Stomach (tissue), 9 donors: ENCODE data around the gene TBC1D9B. TPM values are rescaled to one million over a fixed set of nuclear protein-coding genes. Genes with fewer than 3 reads are reported as not detected.

Experiments used
- DNase-seq, 2 donors: peaks; one replicate each; pipeline versions ENCODE4 v3.0.0 to v3.0.0-alpha.2; 2013 to 2019
- H3K27ac ChIP-seq, 5 donors: fragments of 200-600 bp in 4 of 5; sonication (generic) in 4 of 5; one replicate each; pipeline ENCODE4 v1.5.1; 2013 to 2019; ENCODE audit warnings: mild to moderate bottlenecking in 1 of 5, moderate library complexity in 1 of 5
- H3K27me3 ChIP-seq, 3 donors: fragments of 200-600 bp; sonication (generic); one replicate each; pipeline ENCODE4 v1.5.1; 2017 to 2019; ENCODE audit warnings: mixed run types in 1 of 3
- H3K36me3 ChIP-seq, 4 donors: fragments of 200-600 bp; sonication (generic); 1 replicate in 3 of 4; 2 replicates in 1 of 4; pipeline ENCODE4 v1.5.1; 2016 to 2019
- H3K4me1 ChIP-seq, 4 donors: fragments of 200-600 bp; sonication (generic); one replicate each; pipeline ENCODE4 v1.5.1; 2016 to 2019
- H3K4me3 ChIP-seq, 4 donors: fragments of 200-600 bp; sonication (generic) in 3 of 4; one replicate each; pipeline ENCODE4 v1.5.1; 2016 to 2019; ENCODE audit warnings: mild to moderate bottlenecking in 1 of 4
- H3K9me3 ChIP-seq, 4 donors: fragments of 200-600 bp; sonication (generic); one replicate each; pipeline ENCODE4 v1.5.1; 2016 to 2019
- CTCF ChIP-seq, 7 experiments: fragments of 450-650 bp in 4 of 7; fragments of 200-600 bp in 3 of 7; sonication (generic) in 3 of 7; IDR thresholded peaks; one replicate each; pipeline ENCODE4 v1.5.1; 2016 to 2019; ENCODE audit warnings: antibody characterized with exemption in 7 of 7, control low read depth in 2 of 7, mild to moderate bottlenecking in 1 of 7
- EP300 ChIP-seq: sonication (generic); formaldehyde crosslinking; IDR thresholded peaks from one replicate; pipeline ENCODE4 v1.6.1; 2017; ENCODE audit warnings: antibody characterized with exemption
- POLR2A ChIP-seq, 4 donors: fragments of 450-650 bp; IDR thresholded peaks; one replicate each; pipeline ENCODE4 v1.6.1; 2016; ENCODE audit warnings: antibody characterized with exemption in 4 of 4, control low read depth in 2 of 4, mild to moderate bottlenecking in 1 of 4, moderate library complexity in 1 of 4
- POLR2AphosphoS5 ChIP-seq, 3 donors: sonication (generic); formaldehyde crosslinking; IDR thresholded peaks; one replicate each; pipeline ENCODE4 v1.6.1; 2016; ENCODE audit warnings: antibody characterized with exemption in 3 of 3
- WGBS, 5 donors: extraction: QIAGEN DNeasy Blood & Tissue Kit in 3 of 5; methylation state at CpG; one replicate each; pipeline versions ENCODE4 v1.1.5 to v1.1.7; 2013 to 2018; 5-methylcytosine and 5-hydroxymethylcytosine counted together
- intact Hi-C: fragments of 100-400 bp; cut with DNase I; formaldehyde crosslinking; loops from one replicate; pipeline ENCODE4 v1.15.1; 2023; ENCODE audit warnings: low total_unique reads
- polyA plus RNA-seq, 3 donors: library from polyadenylated mRNA; stranded (reverse); fragments of 200-250 nt; gene quantifications; one replicate each; pipeline ENCODE4 v1.2.3, GENCODE V29; 2013
- total RNA-seq, 5 donors: library from RNA; depleted of rRNA; stranded (reverse); fragments of >200 nt; gene quantifications; one replicate each; pipeline versions ENCODE4 v1.1.0 to v1.2.3, GENCODE V29; 2014 to 2016
- donor health status: healthy with polysubstance abuse.
- donor health status: Bipolar disorder and iron deficiency.
- donor health status: healthy.

TBC1D9B gene
- total and polyA plus RNA-seq, 8 donors: 29.9 to 260 (median 60.1) TPM

GRCh38 chr5:179919487-179920060 lies 11.9 kb upstream of the TBC1D9B start:
- Histone ChIP-seq H3K4me3 (no peak overlapping the region), H3K9me3 (no peaks in the 10 kb centered on the region), H3K27me3 (peaks cover 0 to 9% (median 0%) of the 10 kb centered on the region in 3 donors), H3K27ac (no peak overlapping the region), H3K4me1 (peaks cover 0 to under 1% (median 0%) of the 10 kb centered on the region in 4 donors), H3K36me3 (no peaks in the 10 kb centered on the region)
- WGBS, 5 donors: 79 to 91% (median 85%) methylated on average over 19 to 20 of the region's 20 CpGs
- no peak for DNase-seq
- no peak for TF ChIP-seq POLR2AphosphoS5 (IDR thresholded peaks at IDR 0.05)
- TF ChIP-seq EP300: no peak
- no peak for TF ChIP-seq POLR2A (IDR thresholded peaks at IDR 0.05)
- no peak for TF ChIP-seq CTCF (IDR thresholded peaks at IDR 0.05)
- intact Hi-C loops: loop anchor here (10.0 kb wide), 1 partner anchor 165 kb away; no protein-coding TSS in a partner anchor

- no peaks in the 10 kb centered on the region for H3K9me3 ChIP-seq
- H3K27ac ChIP-seq: no peak overlapping the region
- H3K27me3 ChIP-seq: peaks cover 0 to 9% (median 0%) of the 10 kb centered on the region in 3 donors
- WGBS, 5 donors: 87 to 94% (median 91%) methylated on average over 19 of the region's 19 CpGs
- no peaks in the 10 kb centered on the region for H3K36me3 ChIP-seq
- no peak for TF ChIP-seq CTCF (IDR thresholded peaks at IDR 0.05)
- TF ChIP-seq EP300: no peak
- TF ChIP-seq POLR2AphosphoS5 (IDR thresholded peaks at IDR 0.05): no peak
- TF ChIP-seq POLR2A (IDR thresholded peaks at IDR 0.05): no peak
- peaks cover 0 to 7% (median 0%) of the 10 kb centered on the region in 4 donors for H3K4me1 ChIP-seq
- no peak for DNase-seq
- intact Hi-C loops: loop anchor here (10.0 kb wide), 1 partner anchor 166 kb away; no protein-coding TSS in a partner anchor
- no peak overlapping the region for H3K4me3 ChIP-seq
Observed at GRCh38 chr5:179918742-179919486, 11.2 kb upstream of the TBC1D9B start.

GRCh38 chr5:179916523-179916922 lies 8.8 kb upstream of the TBC1D9B start:
- H3K4me1 ChIP-seq: peaks cover 0 to 26% (median 15%) of the 10 kb centered on the region in 4 donors
- no peak for TF ChIP-seq EP300
- TF ChIP-seq POLR2AphosphoS5 (IDR thresholded peaks at IDR 0.05): no peak
- no peak for TF ChIP-seq CTCF (IDR thresholded peaks at IDR 0.05)
- no peak for TF ChIP-seq POLR2A (IDR thresholded peaks at IDR 0.05)
- H3K27ac ChIP-seq: no peak overlapping the region
- H3K36me3 ChIP-seq: no peaks in the 10 kb centered on the region
- 86 to 95% (median 94%) methylated on average over 6 of the region's 6 CpGs for WGBS, 5 donors
- no peaks in the 10 kb centered on the region for H3K9me3 ChIP-seq
- no peak overlapping the region for H3K4me3 ChIP-seq
- H3K27me3 ChIP-seq: peaks cover 0 to 9% (median 0%) of the 10 kb centered on the region in 3 donors
- intact Hi-C loops: loop anchor here (10.0 kb wide), 1 partner anchor 168 kb away; no protein-coding TSS in a partner anchor
- no peak for DNase-seq

GRCh38 chr5:179915406-179915935 lies 7.8 kb upstream of the TBC1D9B start:
- Histone ChIP-seq H3K4me1 (peaks cover 0 to 26% (median 15%) of the 10 kb centered on the region in 4 donors), H3K27ac (no peak overlapping the region), H3K36me3 (no peaks in the 10 kb centered on the region), H3K4me3 (no peak overlapping the region), H3K27me3 (peaks cover 0 to 9% (median 0%) of the 10 kb centered on the region in 3 donors), H3K9me3 (no peaks in the 10 kb centered on the region)
- TF ChIP-seq POLR2AphosphoS5 (IDR thresholded peaks at IDR 0.05): no peak
- no peak for TF ChIP-seq CTCF (IDR thresholded peaks at IDR 0.05)
- TF ChIP-seq EP300: no peak
- TF ChIP-seq POLR2A (IDR thresholded peaks at IDR 0.05): no peak
- no peak for DNase-seq
- 89 to 96% (median 92%) methylated on average over 9 to 10 of the region's 10 CpGs for WGBS, 5 donors
- intact Hi-C loops: loop anchor here (10.0 kb wide), 1 partner anchor 169 kb away; no protein-coding TSS in a partner anchor
